HK-2 (cell line): ENCODE data around the gene KIF24.
A peak's percentile ranks its signal among the peaks of the same experiment; 100 is the strongest.
"Not testable (repeated sequence)": the region's sequence is repeated elsewhere in the genome, so short reads cannot be mapped to it uniquely, and the experiment has no call there.

Experiments
- DNase-seq: peaks from one replicate; pipeline ENCODE4 v3.0.0-alpha.2; 2018; ENCODE audit not compliant: unreplicated experiment

KIF24 gene, protein sequence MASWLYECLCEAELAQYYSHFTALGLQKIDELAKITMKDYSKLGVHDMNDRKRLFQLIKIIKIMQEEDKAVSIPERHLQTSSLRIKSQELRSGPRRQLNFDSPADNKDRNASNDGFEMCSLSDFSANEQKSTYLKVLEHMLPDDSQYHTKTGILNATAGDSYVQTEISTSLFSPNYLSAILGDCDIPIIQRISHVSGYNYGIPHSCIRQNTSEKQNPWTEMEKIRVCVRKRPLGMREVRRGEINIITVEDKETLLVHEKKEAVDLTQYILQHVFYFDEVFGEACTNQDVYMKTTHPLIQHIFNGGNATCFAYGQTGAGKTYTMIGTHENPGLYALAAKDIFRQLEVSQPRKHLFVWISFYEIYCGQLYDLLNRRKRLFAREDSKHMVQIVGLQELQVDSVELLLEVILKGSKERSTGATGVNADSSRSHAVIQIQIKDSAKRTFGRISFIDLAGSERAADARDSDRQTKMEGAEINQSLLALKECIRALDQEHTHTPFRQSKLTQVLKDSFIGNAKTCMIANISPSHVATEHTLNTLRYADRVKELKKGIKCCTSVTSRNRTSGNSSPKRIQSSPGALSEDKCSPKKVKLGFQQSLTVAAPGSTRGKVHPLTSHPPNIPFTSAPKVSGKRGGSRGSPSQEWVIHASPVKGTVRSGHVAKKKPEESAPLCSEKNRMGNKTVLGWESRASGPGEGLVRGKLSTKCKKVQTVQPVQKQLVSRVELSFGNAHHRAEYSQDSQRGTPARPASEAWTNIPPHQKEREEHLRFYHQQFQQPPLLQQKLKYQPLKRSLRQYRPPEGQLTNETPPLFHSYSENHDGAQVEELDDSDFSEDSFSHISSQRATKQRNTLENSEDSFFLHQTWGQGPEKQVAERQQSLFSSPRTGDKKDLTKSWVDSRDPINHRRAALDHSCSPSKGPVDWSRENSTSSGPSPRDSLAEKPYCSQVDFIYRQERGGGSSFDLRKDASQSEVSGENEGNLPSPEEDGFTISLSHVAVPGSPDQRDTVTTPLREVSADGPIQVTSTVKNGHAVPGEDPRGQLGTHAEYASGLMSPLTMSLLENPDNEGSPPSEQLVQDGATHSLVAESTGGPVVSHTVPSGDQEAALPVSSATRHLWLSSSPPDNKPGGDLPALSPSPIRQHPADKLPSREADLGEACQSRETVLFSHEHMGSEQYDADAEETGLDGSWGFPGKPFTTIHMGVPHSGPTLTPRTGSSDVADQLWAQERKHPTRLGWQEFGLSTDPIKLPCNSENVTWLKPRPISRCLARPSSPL (N-terminal part only)

DNA sequence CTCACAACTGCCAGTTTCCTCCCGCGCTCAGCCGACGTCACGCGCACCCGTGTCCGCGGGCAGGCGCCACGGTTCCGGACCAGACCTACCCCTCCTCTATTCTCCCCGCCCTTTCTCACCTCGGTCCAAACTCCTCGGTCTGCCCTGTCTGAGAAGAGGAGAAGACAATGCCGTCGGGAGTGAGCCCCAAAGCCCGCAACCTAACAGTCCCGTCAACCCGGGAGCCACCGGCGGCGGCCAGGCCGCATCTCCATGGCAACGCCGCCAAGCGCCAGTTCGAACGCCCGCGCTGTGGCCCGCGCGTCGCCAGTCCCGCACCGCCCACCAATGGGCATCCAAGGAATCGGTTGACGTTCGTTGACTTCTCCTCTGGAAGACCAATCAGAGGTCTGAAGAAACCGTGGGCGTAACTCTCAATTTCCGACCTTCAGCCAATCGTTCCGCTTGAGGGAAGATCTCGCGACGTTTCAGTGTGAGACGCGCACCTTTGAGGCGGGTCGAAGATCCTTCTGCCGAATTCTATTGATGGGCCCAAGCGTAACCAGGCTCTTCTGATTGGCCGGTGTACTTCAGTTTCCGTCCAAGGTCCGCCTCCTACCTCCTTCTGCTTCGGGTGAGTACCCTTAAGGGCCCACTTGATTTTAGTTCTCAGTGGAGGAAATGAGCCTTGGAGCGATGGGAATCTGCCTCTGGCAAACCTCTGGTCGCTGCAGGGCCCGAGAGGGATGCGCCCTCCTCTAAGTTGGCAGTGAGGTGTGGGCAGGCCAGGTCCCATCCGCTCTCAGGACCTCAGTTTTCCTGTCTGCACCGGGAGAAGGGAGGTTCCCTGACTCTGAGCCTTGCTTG, at the start of gene KIF24, which contains the start of gene NUDT2:
KIF24 (minus strand) TSS at position 282 of the 846 bp plus-strand sequence. CDS start 17,922 bp downstream, outside the sequence.
NUDT2 (plus strand) TSS at position 583 of the 846 bp plus-strand sequence. CDS start 9,471 bp downstream, outside the sequence.
- DNase-seq: peak; percentile 92

- DNase-seq: no peak
Observed at GRCh38 chr9:34378376-34379060, 49.5 kb upstream of the KIF24 start.

- no peak for DNase-seq
Observed at GRCh38 chr9:34377404-34377746, 48.3 kb upstream of the KIF24 start.

DNA sequence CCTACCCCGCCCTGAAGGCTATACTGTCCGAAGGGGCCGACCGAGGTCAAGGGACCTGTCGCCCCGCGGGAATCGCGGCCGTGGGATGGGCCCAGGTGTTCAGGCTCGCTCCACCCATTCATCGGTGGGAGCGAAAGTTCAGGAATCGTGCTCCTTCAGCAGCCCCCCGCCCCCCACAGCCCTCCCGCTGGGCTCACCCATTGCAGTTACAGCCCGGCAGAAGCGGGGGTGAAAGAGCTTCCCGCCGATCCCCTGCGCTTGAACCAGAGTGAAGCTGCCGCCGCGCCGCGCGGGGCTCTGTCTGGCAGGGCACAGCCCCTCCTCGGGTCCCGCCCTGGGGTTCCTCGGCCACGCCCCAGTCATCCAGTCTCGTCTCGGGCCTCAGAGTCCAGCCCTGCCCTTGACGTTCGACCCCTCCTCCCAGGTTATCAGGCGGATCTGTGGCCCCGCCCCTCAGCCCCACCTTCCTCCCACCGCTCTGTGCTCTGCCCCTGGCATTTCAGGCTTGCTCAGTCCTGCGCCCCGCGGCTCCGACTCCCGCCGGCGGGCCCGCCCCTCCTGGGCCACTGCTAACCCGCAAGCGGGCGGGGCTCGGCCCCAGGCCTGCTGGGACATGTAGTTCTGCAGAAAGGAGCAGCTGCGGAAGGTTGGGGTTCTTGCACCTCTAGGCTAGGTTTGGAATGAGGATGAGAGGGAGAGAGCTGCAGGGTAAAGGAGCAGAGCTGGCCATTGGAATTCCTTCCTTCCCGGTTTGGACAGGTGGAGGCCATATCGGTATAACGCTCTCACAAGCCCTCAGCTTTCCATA, 47.7 kb upstream of the KIF24 start, which contains the start of gene MYORG:
MYORG (minus strand) TSS at position 303 of the 808 bp plus-strand sequence. CDS start 3,955 bp downstream, outside the sequence.
- peak; percentile 95 for DNase-seq

DNA sequence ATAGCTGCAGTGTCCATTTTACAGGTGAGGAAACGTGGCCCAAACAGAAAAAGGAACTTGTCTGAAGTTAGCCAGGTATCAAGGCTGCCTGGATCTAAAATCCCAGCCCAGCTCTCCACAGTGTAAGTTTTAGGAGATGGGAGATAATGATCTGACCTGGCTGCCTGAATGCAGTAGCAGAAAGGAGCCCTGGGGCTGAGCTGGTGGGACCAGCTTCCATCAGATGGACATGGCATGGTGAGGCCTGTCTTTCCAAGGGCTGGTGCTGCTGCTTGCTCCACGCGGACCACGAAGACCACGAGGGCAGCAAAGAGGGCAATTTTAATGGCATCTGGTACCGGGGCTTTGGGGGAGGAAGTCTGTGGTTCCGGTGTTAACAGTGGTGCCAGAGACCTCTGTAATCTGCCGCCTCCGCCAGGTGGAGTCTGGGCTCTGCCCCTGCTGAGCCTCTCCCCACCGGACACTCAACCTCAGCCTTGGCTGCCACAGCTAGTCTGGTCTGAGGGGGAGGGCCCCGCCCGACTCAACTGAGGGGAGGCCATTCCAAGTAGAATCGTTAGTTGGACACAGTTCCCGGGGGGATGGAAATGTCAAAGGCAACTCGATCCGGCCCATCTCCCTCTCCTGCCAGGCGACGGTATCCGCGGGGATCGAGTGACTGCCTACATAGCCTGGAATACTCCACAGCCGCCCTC, 47.0 kb upstream of the KIF24 start:
- DNase-seq: peak; percentile 58

DNA sequence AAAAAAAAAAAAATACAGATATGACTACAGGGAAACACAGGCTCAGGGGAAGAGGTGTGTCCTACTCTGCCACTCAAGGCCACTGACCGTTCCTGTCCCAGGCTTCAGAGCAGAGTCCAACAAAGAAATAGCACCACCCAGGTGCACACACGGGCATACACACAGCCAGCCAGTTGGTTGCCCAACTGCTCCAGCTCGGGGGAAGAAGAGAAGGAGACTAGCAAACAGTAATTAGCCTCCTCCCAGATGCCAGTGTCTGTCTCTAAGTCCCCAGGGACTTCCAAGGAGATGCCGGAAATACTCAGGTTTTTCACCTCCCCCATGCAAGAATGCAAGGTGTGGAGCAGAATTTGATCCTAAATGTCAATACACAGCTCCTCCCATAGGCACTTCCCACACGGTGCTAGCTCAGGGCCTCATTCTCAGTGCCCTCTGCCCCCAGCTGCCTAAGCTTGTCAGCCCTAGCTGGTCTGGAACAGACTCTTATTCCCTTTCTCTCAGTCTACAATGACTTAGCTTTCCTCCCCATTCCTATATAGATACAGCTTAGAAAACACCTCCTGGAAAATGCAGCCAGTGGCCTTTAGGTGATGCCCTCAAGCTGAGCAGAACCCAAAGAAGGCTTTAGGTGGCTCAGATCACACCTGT, 46.0 kb upstream of the KIF24 start:
- no peak for DNase-seq

GRCh38 chr9:34374339-34374738, 45.3 kb upstream of the KIF24 start:
- DNase-seq: no peak

GRCh38 chr9:34373749-34374148, 44.7 kb upstream of the KIF24 start:
- no peak for DNase-seq

GRCh38 chr9:34372467-34373011, 43.5 kb upstream of the KIF24 start:
- no peak for DNase-seq

DNA sequence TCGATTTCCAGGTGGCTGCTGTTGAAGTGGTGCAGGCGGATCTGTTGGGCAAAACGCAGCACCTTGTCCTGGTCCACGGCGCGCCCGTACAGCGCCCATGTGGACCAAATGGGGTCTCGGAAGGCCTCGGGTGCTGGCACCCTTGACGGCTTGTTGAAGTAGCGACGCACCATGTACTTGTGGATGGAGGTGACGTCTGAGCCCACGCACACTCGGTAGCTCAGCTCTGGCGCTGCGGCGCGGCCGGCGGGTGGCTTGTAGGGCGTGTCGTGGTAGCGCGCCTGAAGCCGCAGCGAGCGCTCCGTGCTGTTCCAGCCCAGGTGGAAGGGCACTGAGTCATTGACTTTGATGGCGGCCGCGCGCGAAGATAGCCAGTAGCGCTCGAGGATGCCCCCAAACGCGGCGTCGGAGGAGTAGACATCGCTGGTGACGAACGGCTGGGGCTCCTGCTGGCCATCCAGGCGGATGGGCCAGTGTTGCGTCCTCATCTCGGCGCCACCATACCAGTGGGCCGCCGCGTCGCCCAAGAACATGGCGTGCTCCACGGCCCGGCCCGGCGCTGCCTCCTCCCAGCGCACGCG, 42.9 kb upstream of the KIF24 start:
- no peak for DNase-seq

DNA sequence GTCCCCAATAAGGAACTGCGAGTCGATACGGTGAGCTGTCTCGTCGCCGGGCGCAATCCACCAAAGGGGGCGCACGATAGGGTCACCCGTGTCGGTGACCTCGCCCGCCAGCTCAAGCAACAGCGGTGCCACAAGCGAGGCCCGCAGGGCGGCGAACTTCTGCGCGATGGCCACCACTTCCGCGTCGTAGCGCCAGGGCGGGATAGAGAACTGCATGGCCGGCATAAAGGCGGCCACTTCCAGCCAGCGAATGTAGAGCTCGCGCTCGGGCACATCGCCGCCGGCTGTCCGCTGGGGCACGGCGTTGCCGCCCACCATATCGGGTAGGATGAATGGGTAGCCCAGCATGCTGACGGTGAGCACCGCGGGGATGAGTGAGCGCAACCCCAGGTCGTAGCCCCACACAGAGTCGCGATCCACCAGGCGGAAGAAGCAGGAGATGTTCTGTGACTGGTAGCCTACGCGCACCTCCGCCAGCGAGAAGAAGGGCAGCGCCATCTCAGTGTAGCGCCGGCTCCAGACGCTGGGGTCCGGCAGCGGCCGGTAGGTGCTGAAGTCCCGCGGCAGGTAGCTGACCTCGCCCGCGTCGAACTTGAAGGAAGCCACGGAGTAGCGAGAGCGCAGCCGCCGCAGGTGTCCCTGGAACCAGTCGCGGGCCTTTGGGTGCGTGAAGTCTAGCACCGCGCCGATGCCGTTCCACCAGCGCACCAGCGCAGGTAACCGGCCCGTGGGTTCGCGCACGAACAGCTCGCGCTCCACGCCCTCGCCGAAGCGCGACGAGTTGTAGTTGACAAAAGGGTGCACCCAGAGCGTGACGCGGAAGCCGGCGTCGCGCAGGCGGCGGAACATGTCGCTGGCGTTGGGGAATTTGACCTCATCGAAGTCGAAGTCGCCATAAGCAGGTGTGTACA, 42.2 kb upstream of the KIF24 start:
- DNase-seq: no peak

DNA sequence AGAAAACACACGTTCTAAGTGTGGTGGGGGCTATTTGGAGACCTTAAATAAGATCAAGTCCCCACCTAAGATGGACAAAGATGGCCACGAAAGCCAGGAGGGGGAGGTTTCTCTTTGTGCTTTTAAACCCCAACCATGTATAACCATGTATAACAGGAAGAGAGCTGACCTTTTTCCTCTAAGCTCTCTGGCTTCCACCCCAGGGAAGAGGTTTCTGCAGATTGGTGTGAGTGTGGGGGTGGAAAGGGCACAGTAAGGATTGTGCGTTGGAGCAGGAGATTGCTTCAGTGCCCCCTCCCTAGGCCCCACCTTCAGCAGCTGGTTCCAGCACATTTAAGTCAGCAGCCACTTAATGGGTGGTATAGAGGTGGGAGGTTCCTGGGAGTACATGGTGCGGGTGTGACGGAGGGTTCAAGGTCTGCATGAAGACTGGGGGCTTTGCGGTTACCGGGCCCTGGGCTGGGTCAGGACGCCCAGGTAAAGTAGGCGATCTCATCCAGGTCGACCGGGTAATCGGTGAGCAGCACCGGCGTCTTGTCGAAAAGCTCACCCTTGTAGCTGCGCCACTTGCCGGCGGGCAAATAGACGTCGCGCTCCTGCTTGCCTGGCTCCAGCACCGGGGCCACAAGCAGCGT, 41.4 kb upstream of the KIF24 start:
- DNase-seq: no peak

- no peak for DNase-seq
Observed at GRCh38 chr9:34369636-34370035, 40.6 kb upstream of the KIF24 start.

DNA sequence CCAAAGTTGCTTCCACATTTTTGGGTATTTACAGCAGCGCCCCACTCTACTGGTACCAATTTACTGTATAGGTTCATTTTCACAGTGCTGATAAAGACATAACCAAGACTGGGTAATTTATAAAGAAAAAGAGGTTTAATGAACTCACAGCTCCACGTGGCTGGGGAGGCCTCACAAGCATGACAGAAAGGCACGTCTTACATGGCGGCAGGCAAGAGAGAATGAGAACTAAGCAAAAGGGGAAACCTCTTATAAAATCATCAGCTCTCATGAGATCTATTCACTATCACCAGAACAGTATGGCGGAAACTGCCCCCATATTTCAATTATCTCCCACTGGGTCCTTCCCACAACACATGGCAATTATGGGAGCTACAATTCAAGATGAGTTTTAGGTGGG, 39.7 kb upstream of the KIF24 start:
- not testable (repeated sequence) for DNase-seq

GRCh38 chr9:34367751-34368410, 38.8 kb upstream of the KIF24 start:
- not testable (repeated sequence) for DNase-seq
